GM19452 (cell line): ENCODE measurements around the gene GALC.

Experiments
- ATAC-seq: cut with Tn5 transposase; IDR thresholded peaks from one replicate; pipeline ENCODE4 v1.9.1; 2021; ENCODE audit not compliant: unreplicated experiment

GALC gene

GRCh38 chr14:87888136-87888999, 104.6 kb downstream of the GALC start:
- ATAC-seq = no peak

- ATAC-seq = no peak
Measured at GRCh38 chr14:87883750-87884149, 109.2 kb downstream of the GALC start.
